HUDEP-2 (cell line): Measurements from ENCODE around the gene NOB1.

Experiments used
- DNase-seq, 76 experiments: peaks; one replicate each; lab custom pipeline; 2025; ENCODE audit not compliant: unreplicated experiment in 76 of 76; lab: John Stamatoyannopoulos, UW

The NOB1 gene

DNA sequence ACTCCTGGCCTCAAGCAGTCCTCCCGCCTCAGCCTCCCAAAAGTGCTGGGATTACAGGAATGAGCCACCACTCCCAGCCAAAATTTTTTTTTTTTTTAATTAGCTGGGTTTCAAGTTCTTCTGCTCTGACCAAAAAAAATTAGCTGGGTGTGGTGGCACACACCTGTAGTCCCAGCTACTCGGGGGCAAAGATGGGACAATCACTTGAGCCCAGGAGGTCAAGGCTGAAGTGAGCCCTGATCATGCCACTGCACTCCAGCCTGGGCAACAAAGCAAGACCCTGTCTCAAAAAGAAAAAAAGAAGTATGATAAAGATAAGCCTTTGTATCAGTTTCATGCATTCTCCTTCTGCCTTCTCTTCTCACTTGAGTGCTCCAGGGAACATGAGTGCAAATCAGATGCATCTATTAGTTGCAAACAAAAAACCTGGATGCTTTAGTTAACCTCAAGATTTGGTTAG is 30.3 kb downstream of the NOB1 start:
- DNase-seq, result no peak

DNA sequence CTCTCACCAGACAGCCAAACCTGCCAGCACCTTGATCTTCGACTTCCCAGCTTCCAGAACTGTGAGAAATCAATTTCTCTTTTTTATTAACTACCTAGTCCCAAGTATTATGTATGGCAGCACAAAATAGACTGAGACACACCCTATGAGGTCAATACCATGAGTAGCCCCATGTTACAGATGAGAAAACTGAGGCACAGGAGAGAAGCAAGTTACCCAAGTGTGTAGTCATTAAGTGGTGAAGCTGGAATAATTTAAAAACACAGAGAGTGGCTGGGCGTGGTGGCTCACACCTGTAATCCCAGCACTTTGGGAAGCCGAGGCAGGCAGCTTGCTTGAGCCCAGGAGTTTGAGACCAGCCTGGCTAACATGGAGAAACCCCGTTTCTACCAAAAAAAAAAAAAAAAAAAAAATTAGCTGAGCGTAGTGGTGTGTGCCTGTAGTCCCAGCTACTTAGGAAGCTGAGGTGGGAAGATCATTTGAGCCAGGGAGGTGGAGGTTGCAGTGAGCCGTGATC is 33.2 kb downstream of the NOB1 start:
- DNase-seq, result no peak

- no peak for DNase-seq
Measured at GRCh38 chr16:69720822-69721430, 33.8 kb downstream of the NOB1 start.

DNA sequence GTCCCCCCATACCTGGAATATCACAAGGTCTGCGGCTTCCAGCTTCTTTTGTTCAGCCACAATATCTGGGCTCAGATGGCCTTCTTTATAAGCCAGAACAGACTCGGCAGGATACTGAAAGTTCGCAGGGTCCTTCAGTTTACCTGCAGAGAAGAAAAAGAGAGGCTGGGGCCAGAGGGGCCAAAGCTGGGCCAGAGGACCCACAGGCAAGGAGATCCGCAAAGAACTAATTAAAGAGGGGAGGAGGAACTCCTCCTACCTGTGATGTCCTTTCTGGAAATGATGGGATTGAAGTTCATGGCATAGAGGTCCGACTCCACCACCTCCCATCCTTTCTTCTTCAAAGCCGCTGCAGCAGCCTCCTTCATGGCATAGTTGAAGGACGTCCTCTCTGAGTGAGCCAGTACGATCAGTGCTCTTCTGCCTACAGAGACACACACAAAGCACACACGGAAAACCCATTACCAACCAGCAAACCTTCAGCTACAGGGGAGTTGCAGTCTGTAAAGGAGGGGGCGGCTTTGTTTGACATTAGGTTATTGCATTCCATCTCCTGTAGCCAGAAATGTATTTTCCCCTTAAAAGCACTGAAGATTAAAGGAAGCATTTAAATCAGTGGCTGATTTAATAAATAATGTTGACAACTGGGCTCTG is 36.5 kb downstream of the NOB1 start:
- DNase-seq, result no peak

- DNase-seq, result no peak
Measured at GRCh38 chr16:69717066-69717465, 37.7 kb downstream of the NOB1 start.

DNA sequence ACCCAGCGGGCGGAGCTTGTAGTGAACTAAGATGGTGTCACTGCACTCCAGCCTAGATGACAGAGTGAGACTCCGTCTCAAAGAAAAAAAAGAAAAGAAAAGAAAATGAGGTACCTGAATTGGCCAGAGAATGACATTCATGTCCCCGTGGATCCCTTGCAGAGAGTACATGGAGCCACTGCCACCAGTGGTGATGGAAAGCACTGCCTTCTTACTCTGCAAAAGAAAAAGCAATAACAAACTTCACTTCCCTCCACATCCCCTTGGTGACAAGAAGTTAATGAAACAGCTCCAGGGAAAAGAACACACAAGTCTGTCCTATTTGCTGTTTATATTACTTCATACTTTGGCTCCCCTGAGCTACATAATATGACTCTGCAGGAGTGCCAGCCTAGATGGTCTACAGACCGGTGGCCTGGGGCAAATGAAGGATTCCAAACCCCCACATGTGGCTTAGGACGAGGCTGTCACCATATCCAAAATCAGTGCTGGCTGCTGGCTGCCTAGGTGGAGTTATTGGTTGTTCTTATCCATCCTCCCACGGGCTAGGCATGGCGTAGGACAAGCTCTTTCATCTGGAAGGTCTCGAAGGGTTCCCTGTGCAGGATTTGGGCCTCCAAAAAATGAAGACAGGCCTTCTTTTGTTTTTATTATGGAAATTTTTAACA is 41.7 kb downstream of the NOB1 start:
- no peak for DNase-seq

- no peak for DNase-seq
Measured at GRCh38 chr16:69712277-69712676, 42.4 kb downstream of the NOB1 start.

GRCh38 chr16:69711115-69711740 is 43.5 kb downstream of the NOB1 start:
- DNase-seq, result peak in 10 of 76 experiments; percentile 4 to 66 (median 26)

DNA sequence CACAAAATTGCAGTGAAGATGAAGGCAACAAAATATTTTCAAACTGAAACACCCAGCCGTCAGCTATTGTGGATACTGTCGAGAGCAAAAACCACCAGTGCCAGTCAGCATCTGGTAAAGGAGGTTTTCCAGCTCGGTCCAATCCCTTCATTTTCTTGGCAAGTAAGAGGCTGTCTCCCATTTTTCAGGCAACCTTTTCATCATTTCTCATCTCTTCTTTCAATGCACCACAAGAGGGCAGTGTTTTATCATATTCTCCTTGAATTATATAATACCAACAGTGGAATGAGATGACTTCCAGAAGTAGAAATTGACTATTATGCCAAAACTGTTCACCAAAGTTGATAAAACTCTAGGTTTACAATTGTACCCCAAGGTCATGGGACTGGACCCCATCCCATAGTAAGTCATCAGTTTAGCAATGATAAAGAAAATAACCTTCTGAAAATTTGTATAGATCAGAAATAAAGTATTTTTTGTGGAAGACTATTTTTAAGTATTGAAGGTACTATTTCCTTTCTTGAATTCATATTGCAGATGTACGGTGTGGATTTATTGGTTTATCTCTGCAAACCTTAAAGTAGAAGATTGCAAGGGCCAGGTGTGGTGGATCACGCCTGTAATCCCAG is 45.2 kb downstream of the NOB1 start:
- peak in 32 of 76 experiments; percentile 6 to 68 (median 40) for DNase-seq

DNA sequence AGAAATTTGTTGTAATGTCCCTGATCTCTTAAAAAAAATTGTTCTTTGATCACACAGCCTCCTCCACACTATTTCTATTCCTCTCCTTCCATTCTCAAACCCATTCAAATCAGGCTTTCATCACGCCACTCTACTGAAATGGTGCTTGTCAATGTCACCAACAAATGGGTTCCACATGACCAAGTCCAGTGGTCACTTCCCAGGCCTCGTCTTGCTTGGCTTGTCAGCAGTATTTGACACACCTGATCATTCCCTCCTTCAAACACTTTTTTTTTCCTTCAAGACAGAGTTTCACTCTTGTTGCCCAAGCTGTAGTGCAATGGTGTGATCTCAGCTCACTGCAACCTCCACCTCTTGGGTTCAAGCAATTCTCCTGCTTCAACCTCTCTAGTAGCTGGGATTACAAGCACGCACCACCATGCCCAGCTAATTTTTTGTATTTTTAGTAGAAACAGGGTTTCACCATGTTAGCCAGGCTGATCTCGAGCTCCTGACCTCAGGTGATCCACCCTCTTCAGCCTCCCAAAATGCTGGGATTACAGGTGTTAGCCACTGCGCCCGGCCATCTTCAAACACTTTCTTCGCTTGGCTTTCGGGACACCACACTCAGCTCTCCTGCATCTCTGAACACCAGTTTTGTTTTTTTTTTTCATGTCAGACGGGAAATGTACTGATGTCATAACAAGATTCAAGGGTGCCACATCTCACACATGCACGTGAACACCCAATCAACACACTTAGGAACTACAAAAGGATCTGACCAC is 46.6 kb downstream of the NOB1 start:
- DNase-seq, result no peak

- DNase-seq, result no peak
Measured at GRCh38 chr16:69706975-69707340, 47.8 kb downstream of the NOB1 start.

DNA sequence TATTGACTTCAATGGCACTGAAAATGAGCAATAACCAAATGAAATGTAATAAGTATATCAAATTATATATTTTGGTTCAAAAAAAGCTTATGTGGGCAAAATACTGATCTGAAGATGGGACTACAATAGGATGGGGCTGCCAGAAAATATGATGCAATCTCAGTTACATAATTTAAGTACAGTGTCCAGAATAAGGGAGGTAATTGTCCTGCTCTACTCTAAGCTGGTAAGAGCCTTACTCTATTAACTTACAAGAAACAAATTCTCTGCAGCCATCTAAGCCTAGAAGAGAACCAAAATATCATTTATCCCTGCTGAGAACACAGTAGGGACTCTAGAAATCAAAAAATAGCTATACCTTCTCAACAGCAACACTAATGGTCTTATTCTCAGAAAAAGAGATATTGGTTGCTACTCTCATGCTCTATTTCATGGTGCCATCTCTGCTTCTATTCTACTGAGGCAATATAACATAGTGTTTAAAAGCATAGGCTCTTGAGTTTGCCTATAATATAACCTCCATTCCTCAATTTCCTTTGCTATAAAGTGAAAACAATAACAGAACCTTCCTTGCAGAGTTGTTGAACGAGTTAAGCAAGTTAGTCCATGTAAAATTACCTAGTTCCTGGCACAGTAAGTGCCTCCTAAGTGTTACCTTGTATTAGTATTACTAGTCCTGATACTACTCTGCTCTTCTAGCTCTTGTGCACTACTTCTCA is 48.3 kb downstream of the NOB1 start:
- DNase-seq, result no peak

GRCh38 chr16:69703638-69704037 is 51.1 kb downstream of the NOB1 start:
- no peak for DNase-seq

GRCh38 chr16:69701866-69702265 is 52.9 kb downstream of the NOB1 start:
- no peak for DNase-seq

- DNase-seq, result no peak
Measured at GRCh38 chr16:69701452-69701851, 53.3 kb downstream of the NOB1 start.

DNA sequence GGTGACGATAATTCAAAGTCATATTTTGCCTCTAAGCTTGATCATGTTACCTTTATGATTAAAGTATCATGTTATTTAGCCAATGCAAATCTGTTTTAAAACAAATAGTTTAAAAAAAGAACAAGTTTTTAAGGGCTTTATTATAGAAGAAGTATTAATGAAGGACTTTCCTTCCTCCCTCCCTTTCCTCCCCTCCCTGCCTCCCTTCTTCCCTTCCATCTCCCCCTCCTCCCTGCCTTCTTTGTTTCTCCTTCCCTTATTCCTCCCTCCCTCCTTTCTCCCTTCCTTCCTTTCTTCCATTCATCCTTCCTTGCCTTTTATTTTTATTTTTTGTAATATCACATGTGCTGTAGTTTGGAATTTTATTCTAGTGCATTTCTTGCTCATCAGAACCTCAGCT is 54.8 kb downstream of the NOB1 start:
- DNase-seq, result no peak

DNA sequence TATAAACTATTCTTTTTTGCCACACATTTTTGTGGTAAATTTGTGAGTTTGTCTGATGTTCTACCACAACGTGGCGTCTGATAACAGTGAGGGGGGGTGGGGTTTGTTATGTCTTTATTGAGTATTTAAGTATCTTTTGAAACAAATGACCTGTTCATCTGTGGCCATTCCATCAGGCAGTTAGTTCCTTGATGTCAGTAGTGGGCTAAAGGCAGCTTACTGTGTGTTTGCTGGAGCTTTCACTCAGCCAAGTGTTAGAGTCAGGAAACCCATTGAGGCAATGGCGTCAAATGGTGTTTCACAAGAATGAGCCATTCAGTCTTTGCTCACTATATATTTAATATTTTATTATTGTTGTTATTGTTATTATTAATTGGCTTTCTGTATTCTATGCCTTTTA is 56.3 kb downstream of the NOB1 start:
- DNase-seq, result no peak

DNA sequence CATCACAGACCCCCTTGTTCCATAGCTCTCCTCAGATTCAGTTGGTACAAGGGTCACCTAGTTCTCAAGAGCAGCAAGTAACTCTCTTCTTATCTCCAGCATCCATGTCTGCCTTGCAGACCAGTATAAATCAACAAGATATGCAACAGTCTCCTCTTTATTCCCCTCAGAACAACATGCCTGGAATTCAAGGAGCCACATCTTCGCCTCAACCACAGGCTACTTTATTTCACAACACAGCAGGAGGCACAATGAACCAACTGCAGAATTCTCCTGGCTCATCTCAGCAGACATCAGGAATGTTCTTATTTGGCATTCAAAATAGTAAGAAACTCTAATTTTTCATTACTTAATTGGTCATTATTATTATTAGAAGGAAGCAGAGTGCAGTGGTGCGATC is 60.8 kb downstream of the NOB1 start:
- no peak for DNase-seq
